Activated CD4-positive, alpha-beta T cell treated with anti-CD3 and anti-CD28 coated beads for 4 hours (primary cell): ENCODE measurements around the gene EPN1.

ENCODE experiments used
- DNase-seq, 2 donors: peaks; one replicate each; pipeline ENCODE4 v3.0.0-alpha.2; 2020

The EPN1 gene

DNA sequence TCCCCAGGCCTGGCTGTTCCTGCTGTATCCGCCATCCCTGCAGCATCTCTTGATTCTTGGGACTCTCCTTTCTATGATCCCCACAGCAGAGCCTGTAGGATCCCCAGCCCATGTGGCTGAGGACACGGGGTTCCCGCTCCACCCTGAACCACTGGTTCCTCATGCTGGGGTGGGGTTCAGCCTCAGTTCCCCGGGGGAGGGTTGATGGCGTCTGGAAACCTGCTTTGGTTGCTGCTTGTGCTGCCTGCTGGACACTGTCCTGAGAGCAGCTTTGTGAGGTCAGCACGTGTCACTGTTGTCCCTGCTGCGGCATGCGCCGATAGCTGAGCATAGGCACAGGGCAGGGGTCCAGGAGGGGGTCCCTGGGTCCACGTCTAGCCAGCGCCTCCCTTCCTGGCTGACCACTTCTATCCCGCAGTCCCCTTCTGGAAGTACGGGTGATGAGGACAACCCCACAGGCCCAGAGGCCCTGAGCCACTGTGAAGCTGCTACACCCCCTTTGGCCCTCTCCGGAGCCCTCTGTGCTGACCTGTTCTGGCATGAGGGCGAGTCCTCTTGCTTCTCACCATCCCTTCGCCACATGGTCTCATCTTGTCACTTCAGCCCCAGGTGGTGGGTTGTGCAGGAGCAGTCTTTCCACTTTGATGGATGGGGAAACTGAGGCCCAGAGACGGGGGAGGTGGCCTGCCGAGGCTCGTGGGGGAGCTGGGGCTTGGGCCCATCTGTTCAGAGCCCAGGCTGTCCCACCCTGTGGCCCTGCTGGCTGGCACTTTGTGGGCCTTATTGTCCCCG lies 5.5 kb downstream of the EPN1 start:
- no peak for DNase-seq

DNA sequence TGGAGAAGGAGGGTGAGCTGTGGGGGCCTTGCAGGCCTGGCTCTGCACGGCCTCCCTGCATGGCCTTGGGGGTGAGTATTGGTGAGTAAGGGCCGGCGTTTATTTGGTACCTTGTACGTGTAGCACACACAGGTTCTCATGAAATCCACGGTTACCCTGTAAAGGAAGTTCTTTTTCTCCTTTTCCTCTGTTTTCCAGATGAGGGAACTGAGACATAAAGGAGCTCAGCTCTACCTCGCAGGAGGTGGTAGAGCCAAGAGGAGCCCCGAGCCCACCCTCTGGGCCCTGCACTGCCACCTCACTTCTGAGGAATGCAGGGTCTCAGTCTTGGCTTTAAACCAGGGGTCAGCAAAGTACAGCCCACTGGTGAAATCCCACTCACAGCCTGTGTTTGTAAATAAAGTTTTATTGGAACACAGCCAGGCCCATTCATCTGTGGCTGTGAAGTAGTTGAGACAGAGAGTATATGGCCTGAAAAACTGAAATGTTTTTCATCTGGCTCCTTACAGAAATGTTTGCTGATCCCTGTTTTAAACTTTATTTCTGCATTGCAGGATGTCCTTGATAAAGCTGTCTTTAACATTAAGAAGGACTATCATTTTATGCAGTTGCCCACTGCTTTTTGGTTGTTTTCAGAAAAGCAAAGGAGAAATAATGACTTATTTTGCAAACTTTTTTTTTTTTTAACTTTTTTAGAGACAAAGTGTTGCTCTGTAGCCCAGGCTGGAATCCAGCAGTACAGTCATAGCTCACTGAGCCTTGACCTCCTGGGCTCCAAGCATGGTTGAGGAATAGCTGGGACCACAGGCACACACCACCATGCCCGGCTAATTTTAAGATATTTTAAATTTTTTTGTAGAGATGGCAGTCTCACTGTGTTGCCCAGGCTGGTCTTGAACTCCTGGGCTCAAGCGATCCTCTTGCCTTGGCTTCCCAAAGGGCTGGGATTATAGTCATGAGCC lies 6.4 kb downstream of the EPN1 start:
- no peak for DNase-seq

DNA sequence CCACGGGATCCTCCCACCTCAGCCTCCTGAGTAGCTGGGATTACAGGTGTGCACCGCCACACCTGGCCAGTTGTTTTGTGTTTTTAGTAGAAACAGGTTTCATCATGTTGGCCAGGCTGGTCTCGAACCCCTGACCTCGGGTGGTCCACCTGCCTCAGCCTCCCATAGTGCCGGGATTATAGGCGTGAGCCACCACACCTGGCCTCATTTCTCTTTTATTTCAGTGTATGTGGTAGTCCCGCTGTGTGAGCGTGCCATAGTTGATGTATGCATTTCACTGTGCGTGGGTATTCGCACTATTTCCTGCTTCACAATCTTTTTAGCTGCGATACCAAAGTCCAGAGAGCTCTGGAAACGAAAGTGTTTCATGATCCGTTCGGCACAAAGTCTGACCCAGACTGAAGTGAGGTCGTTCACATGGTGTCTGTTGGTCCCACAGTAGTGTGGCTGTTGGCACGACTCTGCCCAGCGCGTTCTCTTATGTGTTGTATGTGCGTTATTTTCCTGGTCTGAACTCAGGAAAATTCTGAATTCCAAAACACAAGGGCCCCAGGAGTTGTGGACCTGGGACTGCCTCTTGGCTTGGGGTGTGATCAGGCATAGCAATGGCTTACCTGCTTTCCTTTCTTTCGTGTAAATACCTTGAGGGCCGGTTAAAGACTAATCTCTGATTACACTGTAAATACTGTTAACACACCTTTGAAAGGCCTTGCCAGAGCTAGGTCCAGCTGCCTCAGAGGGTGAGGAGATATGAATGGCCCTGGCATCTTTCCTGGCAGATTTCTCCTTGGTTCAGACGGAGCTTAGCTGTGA lies 8.6 kb downstream of the EPN1 start:
- no peak for DNase-seq

DNA sequence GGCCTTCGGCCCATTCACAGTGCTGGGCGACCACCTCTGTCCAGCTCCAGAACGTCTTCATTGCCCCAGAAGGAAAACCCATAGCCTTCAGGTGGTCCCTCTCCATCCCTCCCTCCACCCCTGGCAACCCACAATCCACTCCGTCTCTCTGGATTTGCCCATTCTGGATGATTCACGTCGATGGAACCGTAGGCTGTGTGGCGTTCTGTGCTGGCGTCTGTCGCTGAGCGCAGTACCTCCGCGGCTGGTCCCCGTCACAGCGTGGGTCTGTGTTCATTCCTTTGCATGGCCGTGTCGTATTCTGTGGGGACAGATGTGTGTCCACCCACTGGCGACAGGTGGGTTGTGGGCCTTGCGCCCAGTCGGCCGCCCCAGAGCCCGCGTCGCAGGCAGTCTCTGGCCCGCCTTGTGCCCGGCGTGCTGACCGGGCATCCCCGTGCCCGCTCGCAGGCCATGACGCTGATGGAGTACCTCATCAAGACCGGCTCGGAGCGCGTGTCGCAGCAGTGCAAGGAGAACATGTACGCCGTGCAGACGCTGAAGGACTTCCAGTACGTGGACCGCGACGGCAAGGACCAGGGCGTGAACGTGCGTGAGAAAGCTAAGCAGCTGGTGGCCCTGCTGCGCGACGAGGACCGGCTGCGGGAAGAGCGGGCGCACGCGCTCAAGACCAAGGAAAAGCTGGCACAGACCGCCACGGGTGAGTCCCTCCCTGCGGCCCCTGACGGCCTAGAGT lies 10.1 kb downstream of the EPN1 start:
- DNase-seq, result no peak

DNA sequence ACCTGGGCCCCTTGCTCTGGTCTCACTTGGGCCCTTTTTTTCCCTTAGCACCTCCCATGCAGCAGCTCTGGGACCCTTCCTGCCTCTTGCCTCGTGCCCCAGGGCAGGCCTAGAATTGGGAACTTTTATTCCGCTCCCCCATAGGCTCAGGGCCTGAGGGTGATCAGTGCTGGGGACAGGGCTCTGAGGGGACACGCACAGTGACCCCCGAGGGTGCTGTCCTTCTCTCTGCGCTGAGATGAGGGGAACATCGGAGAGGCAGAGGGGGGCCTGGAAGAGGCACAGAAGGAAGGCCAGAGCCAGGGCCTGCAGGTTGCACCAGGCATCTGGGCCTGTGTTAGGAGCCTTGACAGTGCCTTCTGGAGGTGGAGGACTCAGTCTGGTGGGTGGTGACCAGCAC lies 10.8 kb downstream of the EPN1 start:
- DNase-seq, result no peak

DNA sequence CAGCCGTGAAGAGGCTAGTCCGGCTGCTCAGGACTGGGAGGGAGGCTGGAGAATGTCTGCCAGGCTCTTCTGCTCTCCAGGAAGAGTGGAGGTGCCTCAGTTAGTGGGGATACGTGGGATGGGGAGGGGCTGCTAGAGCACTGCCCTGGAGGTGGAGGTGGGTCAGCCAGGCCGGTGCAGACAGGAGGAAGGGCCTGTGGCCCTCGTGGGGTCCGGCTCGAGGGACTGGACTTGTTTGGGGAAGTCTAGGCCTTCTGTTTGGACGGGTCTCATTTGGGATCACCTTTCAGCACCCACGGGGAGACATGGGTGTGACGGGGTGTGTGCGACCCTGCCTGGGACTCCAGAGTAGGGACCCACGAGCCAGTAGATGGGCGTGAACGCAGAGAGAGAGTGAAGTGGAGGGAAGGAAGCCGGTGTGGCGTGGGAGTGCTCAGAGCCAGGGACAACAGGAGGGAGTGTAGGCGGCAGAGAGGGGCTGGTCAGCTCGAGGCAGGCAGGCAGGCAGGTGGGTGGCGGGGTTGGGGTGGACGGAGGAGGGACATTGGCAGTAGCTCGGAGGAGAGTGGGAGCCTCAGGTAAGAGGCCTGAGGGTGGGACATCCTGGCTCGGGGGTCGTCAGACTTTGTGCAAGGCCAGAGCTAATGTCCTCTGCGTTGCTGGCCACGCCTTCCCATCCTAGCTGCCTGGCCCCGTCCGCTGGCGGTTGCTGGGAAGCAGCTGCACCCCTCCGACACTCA lies 11.5 kb downstream of the EPN1 start:
- DNase-seq, result no peak

DNA sequence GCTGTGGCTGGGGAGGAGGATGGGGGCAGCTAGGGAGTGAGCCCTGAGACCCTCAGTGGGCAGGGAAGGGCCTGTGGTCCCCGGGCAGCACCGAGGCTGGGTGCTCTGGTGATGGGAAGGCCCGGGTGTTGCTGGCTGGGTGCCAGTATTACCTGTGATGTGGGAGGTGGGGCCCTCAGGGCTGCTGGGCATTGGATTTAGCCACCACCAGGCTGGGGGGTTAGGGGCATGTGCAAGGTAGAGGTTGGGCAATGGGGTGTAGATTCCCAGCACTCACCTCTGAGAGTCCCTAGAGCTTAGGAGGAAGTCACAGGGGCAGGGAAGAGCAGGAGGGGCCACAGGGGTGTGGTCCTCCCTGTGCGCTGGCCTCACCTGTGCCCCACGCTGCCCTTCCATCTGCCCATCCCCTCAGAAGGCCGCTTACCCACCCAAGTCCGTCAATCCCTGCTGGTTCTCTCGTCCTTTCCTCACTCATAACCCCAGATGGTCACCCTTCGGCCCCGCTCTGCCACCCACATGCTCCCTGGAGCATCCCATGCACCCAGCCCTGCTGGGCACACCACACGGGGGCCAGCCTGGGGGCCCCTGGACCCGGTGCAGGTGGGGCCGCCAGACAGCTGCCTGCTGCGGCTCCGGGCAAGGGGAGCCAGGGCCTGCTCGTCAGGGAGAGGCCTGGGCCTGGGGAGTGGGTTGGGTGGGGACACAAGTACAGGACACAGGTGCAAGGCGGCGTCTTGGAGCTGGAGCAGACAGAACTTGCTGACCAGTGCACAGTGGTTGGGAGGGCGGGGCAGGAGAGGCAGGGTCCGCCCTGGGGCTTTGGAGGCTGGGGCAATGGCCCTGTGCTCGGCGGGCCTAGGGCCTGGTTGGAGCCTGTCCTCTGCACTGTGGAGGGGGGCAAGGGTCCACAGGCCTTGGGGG lies 12.5 kb downstream of the EPN1 start:
- no peak for DNase-seq

DNA sequence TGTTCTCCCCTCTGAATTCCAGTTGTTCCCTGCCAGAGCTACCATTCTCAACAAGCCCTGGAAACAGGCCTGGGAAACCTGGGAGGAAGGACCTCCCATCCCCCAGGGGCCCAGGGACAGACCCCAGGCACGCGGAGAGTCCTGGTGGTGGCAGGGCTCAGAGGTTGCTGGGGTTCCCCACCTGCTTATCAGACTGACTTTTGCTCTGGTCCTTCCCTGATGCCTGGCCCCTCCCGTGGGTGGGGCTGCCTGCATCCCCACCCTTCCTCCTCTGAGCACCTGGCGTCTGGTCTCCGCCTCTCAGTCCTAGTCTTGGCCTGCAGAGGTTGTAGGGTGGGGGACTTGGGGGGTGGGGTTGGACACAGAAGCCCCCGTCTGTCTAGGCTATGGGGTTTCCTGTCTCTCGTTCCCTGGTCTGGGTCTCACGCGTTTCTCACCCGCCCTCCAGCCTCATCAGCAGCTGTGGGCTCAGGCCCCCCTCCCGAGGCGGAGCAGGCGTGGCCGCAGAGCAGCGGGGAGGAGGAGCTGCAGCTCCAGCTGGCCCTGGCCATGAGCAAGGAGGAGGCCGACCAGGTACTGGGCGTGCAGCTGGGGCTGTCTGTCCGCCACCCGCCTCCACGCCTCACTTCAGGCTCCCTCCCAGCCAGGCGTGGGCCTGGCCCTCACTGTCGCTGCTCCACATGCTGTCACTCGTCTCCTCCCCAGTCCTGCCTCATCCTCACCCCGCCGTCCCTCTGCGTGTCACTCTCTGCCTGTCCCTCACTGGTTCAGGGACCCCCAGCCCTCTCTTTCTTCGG lies 13.6 kb downstream of the EPN1 start:
- no peak for DNase-seq

DNA sequence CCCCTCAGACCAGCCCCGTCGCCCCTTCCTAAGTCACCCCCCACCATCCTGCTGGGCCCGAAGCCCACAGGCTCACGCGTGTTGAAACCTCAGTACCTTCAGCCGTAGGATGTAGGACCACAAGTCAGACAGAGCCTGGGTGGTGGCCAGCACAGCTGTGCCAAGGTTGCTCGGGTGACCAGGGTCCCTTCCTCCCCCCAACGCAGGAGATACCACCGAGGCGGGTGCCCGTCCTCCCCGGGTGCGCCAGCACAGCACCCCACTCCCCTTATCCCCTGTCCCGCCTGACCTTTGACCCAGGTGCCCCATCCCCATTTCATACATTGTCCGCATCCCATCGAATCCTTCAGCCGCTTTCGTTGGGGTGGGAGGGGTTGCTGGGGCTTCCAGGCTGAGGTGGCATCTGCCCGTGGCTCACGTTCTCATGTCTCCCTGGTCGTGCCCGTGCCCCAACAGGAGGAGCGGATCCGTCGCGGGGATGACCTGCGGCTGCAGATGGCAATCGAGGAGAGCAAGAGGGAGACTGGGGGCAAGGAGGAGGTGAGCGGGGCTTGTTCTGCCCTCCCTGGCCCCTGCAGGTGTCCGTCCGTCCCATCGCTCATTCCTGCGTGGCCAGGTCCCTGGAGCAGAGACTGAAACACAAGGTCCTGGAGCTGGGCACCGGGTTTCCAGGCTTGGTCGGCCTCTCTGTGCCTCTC lies 14.5 kb downstream of the EPN1 start:
- DNase-seq, result no peak

DNA sequence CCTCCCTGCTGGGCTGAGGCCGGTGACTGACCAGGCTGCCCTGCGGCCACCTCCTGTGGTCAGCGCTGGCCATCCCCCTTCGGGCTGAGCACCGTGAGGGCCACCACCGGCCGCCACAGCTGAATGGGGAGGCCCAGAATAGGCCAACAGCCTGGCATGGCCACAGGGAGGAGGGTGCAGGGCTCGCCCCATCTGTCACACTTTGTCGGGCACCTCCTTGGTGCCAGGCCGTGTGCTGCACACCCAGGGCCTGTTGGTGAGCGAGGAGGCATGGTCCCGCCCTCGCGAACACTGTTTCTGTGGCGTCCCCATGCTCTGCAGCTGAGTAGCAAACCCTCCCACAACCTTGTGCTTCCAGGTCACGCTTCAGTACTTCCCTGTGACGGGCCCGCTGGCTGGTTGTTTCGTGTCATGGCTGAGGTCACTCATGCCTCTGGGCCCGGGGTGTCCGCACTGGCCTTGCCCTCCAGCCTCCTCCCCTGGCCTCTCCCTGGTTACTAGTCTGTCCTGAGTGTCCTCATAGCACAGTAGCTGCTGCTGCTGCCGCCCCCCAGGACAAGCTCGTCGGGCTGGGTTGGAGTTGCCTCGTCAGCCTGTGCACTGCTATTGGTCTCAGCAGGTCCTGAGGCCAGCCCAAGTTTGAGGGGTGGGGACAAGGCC lies 15.2 kb downstream of the EPN1 start:
- DNase-seq, result no peak

DNA sequence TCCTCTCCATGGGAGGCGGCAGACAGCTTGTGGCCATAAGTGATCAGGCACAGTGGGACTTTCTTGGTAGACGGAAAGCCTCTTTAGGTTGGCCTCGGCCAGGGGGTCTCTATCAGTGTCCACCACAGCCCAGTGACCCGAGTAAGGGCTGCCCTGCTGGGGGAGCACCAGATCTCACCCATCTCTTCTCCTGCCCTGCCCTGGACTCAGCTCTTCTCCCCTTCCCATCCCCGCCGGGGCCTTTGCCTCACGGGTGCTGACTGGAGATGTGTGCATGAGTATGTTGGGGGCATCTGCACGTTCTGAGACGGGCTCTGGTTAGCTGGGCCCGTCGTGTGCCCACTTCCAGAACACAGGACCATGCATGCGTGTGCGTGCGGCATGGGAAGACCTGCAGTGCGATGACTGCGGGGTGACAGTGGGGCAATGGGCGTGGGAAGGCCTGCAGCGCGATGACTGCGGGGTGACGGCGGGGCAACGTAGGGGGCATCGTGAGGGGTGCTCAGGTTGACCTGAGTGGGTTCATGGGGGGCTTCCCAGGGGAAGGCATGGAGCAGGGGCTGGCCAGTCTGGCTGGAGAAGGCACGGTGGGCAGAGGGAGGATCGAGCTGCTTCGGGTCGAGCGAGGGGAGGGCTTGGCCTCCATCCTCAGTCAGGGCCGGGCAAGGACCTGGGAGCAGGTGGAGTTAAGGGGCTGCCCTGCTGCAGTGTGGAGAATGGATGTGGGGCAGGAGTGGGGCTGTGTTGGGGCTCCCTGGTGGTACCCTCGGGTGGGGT lies 15.9 kb downstream of the EPN1 start:
- DNase-seq, result no peak

DNA sequence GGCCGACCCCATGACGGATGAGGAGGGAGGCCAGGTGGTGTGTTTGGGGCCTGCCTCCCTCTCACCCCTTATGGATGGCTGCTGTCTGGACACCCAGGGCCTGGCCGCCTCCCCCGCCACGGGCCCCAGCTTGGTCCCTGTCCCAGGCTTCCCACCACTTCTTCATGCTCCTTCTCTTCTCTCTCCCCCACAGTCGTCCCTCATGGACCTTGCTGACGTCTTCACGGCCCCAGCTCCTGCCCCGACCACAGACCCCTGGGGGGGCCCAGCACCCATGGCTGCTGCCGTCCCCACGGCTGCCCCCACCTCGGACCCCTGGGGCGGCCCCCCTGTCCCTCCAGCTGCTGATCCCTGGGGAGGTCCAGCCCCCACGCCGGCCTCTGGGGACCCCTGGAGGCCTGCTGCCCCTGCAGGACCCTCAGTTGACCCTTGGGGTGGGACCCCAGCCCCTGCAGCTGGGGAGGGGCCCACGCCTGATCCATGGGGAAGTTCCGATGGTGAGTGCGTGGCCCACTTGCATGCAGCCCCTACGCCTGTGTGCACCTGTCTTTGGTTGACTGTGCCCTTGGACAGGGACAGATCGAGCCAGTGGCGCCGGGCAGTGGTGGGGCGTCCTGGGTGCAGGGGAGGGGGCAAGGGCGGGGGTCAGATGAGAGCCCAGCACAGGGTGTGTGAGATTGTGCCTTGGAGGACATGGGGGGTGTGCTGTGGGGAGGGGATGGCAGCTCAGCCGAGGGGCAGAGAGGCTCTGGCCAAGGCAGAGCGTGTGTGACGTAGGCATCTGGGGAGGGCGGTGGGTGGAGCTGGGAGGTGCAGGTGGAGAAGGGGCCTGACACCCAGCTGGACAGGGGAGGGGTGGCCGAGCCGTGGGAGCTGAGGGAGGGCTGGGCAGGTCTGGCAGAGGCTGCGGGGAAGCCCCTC lies 16.8 kb downstream of the EPN1 start:
- no peak for DNase-seq

DNA sequence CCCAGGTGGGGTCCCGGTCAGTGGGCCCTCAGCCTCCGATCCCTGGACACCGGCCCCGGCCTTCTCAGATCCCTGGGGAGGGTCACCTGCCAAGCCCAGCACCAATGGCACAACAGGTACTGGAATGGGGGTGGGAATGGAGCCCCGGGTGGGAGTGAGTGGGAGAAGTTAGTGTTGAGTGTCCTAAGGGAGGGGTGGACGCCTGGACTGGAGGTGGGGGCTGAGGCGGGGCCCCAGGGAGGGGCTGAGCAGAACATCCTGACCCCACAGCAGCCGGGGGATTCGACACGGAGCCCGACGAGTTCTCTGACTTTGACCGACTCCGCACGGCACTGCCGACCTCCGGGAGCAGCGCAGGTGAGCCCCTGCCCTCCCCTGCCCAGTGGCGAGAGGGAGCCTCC lies 17.7 kb downstream of the EPN1 start:
- DNase-seq, result no peak

DNA sequence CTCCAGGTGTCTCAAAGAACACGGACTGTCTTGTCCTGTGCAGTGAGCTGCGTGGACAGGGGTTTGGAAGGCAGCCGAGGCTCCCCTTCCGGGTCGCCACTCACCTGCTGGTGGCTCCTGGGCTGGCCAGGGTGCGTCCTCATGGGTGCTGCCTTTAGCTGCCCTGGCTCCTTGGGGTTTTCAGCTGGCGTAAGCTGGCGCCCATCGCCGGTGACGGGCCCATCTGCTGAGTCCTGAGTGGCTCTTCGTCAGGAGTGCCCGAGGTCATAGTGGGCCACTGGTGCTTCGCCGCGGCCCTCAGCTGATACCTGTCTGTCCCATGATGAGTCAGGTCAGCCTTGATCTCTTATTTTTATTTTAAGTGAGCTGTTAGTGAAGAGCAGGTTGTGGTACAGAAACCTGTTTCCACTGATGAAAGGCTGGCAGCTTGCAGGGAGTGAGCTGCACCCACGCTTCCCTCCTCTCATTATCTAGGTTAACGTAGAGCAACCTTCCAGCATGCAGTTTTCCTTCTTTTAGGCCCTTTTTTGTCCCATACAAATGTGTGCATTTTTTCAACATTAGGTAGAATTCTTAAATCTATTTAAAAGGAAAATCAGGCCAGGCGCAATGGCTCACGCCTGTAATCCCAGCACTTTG lies 18.4 kb downstream of the EPN1 start:
- no peak for DNase-seq

DNA sequence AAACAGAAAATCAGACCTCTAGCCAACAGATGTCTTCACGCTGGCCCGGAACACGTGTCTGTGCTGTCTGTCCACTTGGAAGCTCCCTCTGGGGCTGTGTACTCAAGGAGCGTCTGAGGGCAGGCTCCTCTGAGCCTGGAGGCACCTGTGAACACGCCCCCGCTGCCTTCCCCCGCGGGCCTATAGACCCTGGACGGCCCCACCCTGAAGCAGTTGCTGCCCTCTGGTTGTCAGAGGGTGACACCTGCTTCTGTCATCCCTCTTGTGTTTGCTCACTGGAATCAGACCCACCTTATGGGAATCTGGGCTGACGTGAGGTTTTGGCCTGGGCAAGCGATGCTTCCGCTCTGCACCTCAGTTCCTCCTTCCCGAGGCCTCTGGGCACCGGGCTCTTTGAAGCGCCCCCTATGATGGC lies 19.2 kb downstream of the EPN1 start:
- DNase-seq, result no peak
